SK-N-MC (cell line): ENCODE results near the gene SLC5A1.

Experiments used
- EZH2 ChIP-seq: fragments of 200-600 bp; sonication (generic); IDR thresholded peaks from one replicate; pipeline ENCODE4 v1.6.1; 2017; ENCODE audit warnings: antibody characterized with exemption
- POLR2AphosphoS5 ChIP-seq: IDR thresholded peaks from 2 replicates; pipeline ENCODE4 v1.6.1; 2012; ENCODE audit warnings: mild to moderate bottlenecking, low read depth, low read length, borderline replicate concordance

DNA sequence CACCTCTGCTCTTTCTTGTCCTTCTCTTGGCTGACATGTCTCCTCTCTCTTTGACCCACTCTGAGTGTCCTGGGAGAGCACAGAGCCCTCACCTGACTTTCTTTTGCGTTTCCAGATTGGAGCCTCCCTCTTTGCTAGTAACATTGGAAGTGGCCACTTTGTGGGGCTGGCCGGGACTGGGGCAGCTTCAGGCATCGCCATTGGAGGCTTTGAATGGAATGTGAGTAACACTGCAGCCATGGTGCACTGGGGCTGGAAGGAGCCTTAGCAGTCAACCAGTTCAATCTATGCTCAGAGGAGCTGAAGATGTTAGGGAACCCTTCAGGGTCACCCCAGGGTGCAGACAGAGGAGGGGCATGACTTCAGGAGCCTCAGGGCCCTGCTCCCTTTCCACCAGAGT lies 23.8 kb downstream of the SLC5A1 start:
- no peak for TF ChIP-seq POLR2AphosphoS5
- TF ChIP-seq EZH2, result no peak
